GM10266 (cell line): ENCODE measurements around the gene TPX2.

ENCODE experiments used
- DNase-seq: peaks from one replicate; pipeline ENCODE4 v3.0.0; 2012; ENCODE audit errors: extremely low spot score
- TF ChIP-seq, protein P1 (sequence below): IDR thresholded peaks from 2 replicates; pipeline ENCODE4 v1.5.1; 2012; ENCODE audit warnings: mild to moderate bottlenecking, low read depth; ENCODE audit not compliant: control insufficient read depth, insufficient read depth; ENCODE audit errors: missing control alignments

Gene TPX2, protein sequence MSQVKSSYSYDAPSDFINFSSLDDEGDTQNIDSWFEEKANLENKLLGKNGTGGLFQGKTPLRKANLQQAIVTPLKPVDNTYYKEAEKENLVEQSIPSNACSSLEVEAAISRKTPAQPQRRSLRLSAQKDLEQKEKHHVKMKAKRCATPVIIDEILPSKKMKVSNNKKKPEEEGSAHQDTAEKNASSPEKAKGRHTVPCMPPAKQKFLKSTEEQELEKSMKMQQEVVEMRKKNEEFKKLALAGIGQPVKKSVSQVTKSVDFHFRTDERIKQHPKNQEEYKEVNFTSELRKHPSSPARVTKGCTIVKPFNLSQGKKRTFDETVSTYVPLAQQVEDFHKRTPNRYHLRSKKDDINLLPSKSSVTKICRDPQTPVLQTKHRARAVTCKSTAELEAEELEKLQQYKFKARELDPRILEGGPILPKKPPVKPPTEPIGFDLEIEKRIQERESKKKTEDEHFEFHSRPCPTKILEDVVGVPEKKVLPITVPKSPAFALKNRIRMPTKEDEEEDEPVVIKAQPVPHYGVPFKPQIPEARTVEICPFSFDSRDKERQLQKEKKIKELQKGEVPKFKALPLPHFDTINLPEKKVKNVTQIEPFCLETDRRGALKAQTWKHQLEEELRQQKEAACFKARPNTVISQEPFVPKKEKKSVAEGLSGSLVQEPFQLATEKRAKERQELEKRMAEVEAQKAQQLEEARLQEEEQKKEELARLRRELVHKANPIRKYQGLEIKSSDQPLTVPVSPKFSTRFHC

DNA sequence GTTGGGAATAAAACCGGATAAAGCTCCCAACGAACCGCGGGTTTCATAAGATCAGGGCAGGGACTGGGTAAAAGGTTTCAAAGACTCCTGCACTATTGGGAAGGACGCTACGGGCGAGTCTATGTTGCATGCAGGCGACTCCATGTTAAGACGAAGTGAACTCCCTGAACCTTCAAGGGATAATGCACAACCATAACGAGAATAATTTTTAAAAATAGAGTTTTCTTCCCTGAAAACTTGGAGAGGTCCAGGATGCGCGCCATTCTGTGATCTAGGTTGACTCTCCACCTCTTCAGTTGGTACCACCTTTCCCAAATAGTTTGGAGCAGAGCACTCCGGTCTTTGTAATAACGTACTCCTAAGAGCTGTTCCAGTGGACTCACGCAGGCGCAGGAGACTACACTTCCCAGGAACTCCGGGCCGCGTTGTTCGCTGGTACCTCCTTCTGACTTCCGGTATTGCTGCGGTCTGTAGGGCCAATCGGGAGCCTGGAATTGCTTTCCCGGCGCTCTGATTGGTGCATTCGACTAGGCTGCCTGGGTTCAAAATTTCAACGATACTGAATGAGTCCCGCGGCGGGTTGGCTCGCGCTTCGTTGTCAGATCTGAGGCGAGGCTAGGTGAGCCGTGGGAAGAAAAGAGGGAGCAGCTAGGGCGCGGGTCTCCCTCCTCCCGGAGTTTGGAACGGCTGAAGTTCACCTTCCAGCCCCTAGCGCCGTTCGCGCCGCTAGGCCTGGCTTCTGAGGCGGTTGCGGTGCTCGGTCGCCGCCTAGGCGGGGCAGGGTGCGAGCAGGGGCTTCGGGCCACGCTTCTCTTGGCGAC is at the start of gene TPX2:
TSS of gene TPX2 (plus strand) at position 562 of the 821 bp plus-strand sequence. CDS start 18,187 bp downstream, outside the sequence.
- peak; percentile 94 for DNase-seq
- TF ChIP-seq, protein P1, sequence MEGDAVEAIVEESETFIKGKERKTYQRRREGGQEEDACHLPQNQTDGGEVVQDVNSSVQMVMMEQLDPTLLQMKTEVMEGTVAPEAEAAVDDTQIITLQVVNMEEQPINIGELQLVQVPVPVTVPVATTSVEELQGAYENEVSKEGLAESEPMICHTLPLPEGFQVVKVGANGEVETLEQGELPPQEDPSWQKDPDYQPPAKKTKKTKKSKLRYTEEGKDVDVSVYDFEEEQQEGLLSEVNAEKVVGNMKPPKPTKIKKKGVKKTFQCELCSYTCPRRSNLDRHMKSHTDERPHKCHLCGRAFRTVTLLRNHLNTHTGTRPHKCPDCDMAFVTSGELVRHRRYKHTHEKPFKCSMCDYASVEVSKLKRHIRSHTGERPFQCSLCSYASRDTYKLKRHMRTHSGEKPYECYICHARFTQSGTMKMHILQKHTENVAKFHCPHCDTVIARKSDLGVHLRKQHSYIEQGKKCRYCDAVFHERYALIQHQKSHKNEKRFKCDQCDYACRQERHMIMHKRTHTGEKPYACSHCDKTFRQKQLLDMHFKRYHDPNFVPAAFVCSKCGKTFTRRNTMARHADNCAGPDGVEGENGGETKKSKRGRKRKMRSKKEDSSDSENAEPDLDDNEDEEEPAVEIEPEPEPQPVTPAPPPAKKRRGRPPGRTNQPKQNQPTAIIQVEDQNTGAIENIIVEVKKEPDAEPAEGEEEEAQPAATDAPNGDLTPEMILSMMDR = no peak

DNA sequence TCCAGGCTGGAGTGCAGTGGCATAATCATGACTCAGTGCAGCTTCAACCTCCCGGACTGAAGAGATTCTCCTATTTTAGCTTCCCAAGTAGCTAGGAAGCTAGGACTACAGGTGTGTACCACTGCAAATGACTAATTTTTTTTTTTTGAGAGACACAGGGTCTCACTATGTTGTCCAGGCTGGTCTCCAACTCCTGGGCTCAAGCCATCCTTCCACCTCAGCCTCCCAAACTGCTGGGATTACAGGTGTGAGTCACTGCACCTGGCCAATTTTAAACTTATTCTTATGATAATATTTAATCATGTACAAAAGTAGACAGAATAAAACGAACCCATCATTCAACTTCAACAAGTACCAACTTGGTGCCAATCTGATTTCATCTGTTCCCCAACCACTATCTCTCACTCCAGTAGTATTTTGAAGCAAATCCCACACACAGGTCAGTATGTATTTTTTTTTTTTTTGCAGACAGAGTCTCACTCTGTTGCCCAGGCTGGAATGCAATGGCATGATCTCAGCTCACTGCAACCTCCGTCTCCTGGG is 48.9 kb upstream of the TPX2 start:
- no peak for DNase-seq
- TF ChIP-seq, protein P1 = no peak

DNA sequence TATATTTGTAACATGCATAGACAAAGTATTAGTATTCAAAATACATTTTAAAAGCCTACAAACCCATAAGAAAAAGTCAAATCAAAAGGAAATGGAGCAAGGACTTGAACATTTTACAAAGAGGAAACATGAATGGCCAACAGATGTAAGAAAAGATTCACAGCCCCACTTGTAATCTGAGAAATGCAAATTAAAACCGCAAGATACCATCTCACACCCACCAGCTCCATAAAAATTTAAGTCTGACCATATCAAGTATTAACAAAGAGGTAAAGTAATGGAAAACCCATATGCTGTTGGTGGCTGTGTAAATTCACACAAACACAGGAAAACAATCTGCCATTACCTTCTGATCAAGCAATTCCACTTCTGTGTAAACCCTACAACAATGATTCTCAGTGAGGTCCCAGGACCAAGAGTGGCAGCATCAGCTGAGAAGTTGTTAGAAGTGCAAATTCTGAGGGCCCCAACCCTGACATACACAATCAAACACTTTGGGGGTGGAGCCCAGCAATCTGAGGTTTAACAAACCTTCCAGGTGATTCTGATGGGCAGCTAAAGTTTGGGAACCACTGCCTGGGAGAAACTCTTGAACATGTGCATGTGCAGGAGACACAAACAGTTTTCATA is 47.3 kb upstream of the TPX2 start:
- TF ChIP-seq, protein P1 = no peak
- peak; percentile 34 for DNase-seq

DNA sequence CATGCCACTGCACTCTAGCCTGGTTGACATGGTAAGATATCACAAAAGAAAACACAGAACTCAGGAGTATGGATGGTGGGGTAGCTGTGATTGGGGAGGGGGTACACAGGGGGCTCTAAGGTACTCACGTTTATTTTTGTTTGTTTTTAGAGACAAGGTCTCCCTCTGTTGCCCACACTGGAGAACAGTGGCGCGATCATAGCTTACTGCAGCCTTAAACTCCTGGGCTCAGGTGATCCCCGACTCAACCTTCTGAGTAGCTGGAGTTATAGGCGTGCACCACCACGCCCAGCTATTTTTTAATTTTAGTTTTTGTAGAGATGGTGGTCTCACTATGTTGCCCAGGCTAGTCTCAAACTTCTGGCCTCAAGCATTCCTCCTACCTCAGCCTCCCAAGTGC is 45.7 kb upstream of the TPX2 start:
- TF ChIP-seq, protein P1 = no peak
- no peak for DNase-seq

DNA sequence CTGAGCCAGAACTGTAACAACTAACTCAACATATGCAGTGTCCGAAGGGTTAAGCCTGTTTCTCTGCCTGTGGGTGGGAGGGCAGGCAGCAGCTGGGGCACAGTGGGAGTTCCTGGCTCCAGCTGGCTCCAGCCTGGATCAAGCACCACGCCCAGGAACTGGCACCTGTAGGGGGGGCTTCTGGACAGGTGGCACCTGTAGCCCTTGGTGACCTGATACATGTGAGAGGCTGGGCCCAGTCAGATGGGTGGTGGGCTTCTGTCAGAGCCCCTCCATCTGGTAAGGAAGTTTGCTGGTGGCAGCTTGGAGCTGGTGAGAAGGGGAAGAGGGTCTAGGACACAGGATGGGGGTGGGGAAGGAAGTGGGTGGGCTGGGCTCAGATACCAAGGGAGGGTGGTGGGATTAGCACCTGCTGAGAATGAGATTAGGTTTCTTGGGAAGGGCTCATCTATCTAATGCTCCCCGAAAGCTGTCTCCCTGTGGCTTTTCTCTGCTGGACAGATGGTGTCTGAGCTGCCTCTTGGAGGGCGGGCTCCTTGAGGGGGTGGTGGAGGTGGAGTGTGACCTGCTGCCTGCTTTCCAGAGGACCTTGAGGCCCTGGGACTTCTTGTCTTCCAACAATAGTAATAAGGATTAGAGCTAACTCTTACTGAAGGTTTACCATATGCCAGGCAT is 45.0 kb upstream of the TPX2 start:
- TF ChIP-seq, protein P1 = no peak
- DNase-seq = no peak

DNA sequence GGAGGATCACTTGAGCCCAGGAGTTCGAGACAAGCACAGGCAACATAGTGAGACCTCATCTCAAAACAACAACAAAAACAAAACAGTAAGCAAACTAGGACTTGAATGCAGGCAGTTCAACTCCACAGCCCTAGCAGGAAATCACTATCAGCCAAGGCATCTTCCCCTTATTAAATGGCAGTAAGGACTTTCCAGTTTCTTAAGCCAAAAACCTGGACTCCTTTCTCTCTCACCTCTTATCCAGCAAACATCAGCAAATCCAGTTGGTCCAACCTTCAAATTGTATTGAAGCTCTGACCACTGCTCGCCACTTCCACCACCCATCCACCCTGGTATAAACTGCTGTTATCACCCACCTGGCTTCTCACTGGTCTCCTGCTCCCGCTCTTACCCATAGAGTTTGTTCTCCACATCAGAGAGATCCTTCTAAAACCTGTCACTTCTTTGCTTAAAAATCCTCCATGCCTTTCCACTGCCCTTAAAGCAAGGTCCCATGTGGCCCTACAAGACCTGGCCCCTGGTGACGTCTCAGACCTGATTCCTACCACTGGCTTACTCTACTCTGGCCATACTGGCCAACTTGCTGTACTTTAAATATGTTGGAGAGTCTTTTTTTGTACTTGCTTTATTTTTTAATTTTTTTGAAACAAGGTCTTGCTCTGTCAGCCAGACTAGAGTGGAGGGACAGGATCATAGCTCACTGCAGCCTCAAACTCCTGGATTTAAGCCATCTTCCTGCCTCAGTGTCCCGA is 44.1 kb upstream of the TPX2 start:
- TF ChIP-seq, protein P1 = no peak
- DNase-seq = no peak
